GM12878 (cell line): ENCODE results near the gene CACNA2D2. TPM values are rescaled to one million over a fixed set of nuclear protein-coding genes. Genes with fewer than 3 reads are reported as not detected.

Source experiments
- BCLAF1 ChIP-seq: fragments of 450-650 bp; IDR thresholded peaks from 2 replicates; pipeline ENCODE4 v1.6.1; 2017; ENCODE audit warnings: antibody characterized with exemption, mild to moderate bottlenecking, moderate library complexity
- CHD4 ChIP-seq: fragments of 200-600 bp; sonication (generic); IDR thresholded peaks from 2 replicates; pipeline ENCODE4 v1.6.1; 2016; ENCODE audit warnings: mild to moderate bottlenecking
- E4F1 ChIP-seq: fragments of 450-650 bp; IDR thresholded peaks from 2 replicates; pipeline ENCODE4 v1.6.1; 2018; ENCODE audit warnings: borderline replicate concordance, mild to moderate bottlenecking; ENCODE audit not compliant: partially characterized antibody
- HDGF ChIP-seq: fragments of 450-650 bp; IDR thresholded peaks from 2 replicates; pipeline ENCODE4 v1.6.1; 2016; ENCODE audit warnings: antibody characterized with exemption
- HSF1 ChIP-seq: fragments of 150-350 bp; IDR thresholded peaks from 2 replicates; pipeline ENCODE4 v1.6.1; 2014; ENCODE audit warnings: mild to moderate bottlenecking, low read depth, low read length
- KAT2A ChIP-seq: conservative IDR thresholded peaks from 2 replicates; pipeline ENCODE4 v1.6.1; 2011; ENCODE audit warnings: low read depth, low read length; ENCODE audit not compliant: control insufficient read depth
- MYC ChIP-seq: IDR thresholded peaks from 2 replicates; pipeline ENCODE4 v1.6.1; 2011; ENCODE audit warnings: mild to moderate bottlenecking, low read length, moderate library complexity, inconsistent platforms; ENCODE audit not compliant: insufficient read depth, insufficient replicate concordance, insufficient read length, severe bottlenecking
- NFYA ChIP-seq: IDR thresholded peaks from 2 replicates; pipeline ENCODE4 v1.6.1; 2011; ENCODE audit warnings: low read depth, mild to moderate bottlenecking, low read length, improper control_type of control experiment, borderline replicate concordance
- POLR2A ChIP-seq: IDR thresholded peaks from 2 replicates; pipeline ENCODE4 v1.6.1; 2011; ENCODE audit warnings: low read depth, mild to moderate bottlenecking, low read length
- REST ChIP-seq: IDR thresholded peaks from 2 replicates; pipeline ENCODE4 v1.6.1; 2012; ENCODE audit warnings: mild to moderate bottlenecking, low read depth, low read length
- SMARCA5 ChIP-seq: fragments of 450-650 bp; IDR thresholded peaks from 2 replicates; pipeline ENCODE4 v1.6.1; 2017; ENCODE audit warnings: mild to moderate bottlenecking
- ZBTB33 ChIP-seq: fragments of 450-650 bp; IDR thresholded peaks from 2 replicates; pipeline ENCODE4 v1.6.1; 2017; ENCODE audit warnings: mild to moderate bottlenecking
- ZNF592 ChIP-seq: fragments of 450-650 bp; IDR thresholded peaks from 2 replicates; pipeline ENCODE4 v1.6.1; 2017; ENCODE audit warnings: mild to moderate bottlenecking, moderate library complexity
- polyA plus RNA-seq, 11 experiments: library from polyadenylated mRNA; depleted of rRNA in 4 of 11; unstranded in 6 of 11; stranded (reverse) in 5 of 11; fragments of >200 nt; fragmentation: Nextera tagmentation in 4 of 11; fragmentation: Illumina TruSeq in 1 of 11; extraction: Ambion mirVana in 4 of 11; extraction: Trizol in 1 of 11; gene quantifications; 1 replicate in 1 of 11; 2 replicates in 10 of 11; pipeline versions ENCODE4 v1.2.1 to v1.2.3, GENCODE V29; 2011 to 2016; ENCODE audit warnings: inconsistent platforms in 2 of 11, missing spikeins in 2 of 11, low read depth in 1 of 11
- total RNA-seq, 4 experiments: library from RNA; depleted of rRNA in 3 of 4; stranded (reverse); fragments of >200 nt in 3 of 4; fragmentation: Illumina TruSeq in 1 of 4; extraction: Trizol in 1 of 4; gene quantifications; 2 replicates each; pipeline versions ENCODE4 v1.2.1 to v1.2.3, GENCODE V29; 2013 to 2021

Gene CACNA2D2
- total and polyA plus RNA-seq, 10 of the 15 experiments (the other 5 are each of a cell fraction or from before 2014, with no cell fraction given), result 0.03 to 0.07 TPM; not detected in 8

GRCh38 chr3:50521572-50521971 is 18.1 kb upstream of the CACNA2D2 start (continued):
- TF ChIP-seq ZNF592, result no peak
- no peak for TF ChIP-seq NFYA
- no peak for TF ChIP-seq HDGF
- TF ChIP-seq SMARCA5, result no peak
- no peak for TF ChIP-seq KAT2A
- TF ChIP-seq CHD4, result no peak
- TF ChIP-seq REST, result no peak
- TF ChIP-seq E4F1, result no peak
- no peak for TF ChIP-seq ZBTB33
- TF ChIP-seq HSF1, result no peak
- TF ChIP-seq BCLAF1, result no peak
- no peak for TF ChIP-seq MYC
- TF ChIP-seq POLR2A, result no peak
